ENCODE measurements around the gene TIAM2. TPM values are rescaled to one million over a fixed set of nuclear protein-coding genes. Genes with fewer than 3 reads are reported as not detected.

TIAM2 gene
- total RNA-seq, 1 experiment from 2014 or later, result 12.9 TPM

DNA sequence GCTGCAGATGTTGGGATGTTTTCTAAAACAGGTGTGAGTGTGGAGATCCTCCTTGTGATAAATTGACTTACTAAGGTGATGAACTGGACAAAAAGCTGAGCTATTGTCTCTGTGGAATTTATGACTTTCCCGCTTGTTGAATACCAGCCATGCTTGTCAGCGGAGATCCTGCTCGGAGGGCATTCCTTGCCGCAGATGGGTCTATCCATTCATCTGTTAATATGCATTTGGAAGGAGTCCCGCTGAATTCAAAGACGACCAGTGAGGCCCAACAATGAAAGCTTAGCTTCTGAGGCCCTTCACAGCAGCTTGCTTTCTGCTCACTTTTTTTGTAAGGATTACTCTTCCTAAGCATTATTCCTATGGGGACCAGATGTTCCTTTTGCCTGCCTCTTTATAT is 124.9 kb downstream of the TIAM2 start:
- Mint-ChIP-seq H3K4me1 (ENCODE audit: low read depth, unreplicated experiment) (peaks cover 10% of the 10 kb centered on the region), H3K9me3 (ENCODE audit: low read depth, unreplicated experiment) (no peaks in the 10 kb centered on the region), H3K36me3 (ENCODE audit: insufficient read depth, unreplicated experiment) (peaks cover 5% of the 10 kb centered on the region), H3K27me3 (ENCODE audit: unreplicated experiment) (no peaks in the 10 kb centered on the region), H3K4me3 (ENCODE audit: low read depth, unreplicated experiment) (no peak overlapping the region), H3K27ac (ENCODE audit: unreplicated experiment) (no peak overlapping the region)
- TF ChIP-seq, protein P1, sequence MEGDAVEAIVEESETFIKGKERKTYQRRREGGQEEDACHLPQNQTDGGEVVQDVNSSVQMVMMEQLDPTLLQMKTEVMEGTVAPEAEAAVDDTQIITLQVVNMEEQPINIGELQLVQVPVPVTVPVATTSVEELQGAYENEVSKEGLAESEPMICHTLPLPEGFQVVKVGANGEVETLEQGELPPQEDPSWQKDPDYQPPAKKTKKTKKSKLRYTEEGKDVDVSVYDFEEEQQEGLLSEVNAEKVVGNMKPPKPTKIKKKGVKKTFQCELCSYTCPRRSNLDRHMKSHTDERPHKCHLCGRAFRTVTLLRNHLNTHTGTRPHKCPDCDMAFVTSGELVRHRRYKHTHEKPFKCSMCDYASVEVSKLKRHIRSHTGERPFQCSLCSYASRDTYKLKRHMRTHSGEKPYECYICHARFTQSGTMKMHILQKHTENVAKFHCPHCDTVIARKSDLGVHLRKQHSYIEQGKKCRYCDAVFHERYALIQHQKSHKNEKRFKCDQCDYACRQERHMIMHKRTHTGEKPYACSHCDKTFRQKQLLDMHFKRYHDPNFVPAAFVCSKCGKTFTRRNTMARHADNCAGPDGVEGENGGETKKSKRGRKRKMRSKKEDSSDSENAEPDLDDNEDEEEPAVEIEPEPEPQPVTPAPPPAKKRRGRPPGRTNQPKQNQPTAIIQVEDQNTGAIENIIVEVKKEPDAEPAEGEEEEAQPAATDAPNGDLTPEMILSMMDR (IDR thresholded peaks at IDR 0.05; ENCODE audit: unreplicated experiment), result no peak
- CTCF ChIA-PET, result no interaction called here
- DNase-seq, result no peak
- intact Hi-C loops (cut with micrococcal nuclease; ENCODE audit: unreplicated experiment), result no loop called here
- no TSS peak for BruUV-seq (replicated peaks)

DNA sequence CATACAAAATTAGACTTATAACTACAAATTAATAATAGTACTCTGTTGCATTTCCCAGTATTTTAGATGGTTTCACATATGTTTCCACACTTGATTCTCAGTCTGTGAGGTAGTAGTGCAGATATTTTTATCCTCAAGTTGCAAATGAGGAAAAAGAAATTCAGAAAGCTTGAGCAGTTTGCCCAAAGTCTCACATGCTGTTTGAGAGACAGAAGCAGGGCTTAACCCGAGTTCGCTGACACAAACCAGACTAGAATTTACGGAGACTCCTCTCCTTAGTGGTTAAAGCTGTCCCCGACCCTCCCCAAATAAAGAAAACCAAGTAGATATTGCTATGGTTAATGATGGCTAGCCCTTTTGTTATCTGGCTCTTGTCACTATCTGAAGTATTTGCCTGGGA is 126.2 kb downstream of the TIAM2 start:
- intact Hi-C loops (cut with micrococcal nuclease; ENCODE audit: unreplicated experiment), result no loop called here
- CTCF ChIA-PET, result no interaction called here
- BruUV-seq (replicated peaks), result no TSS peak
- H3K4me1 Mint-ChIP-seq (ENCODE audit: low read depth, unreplicated experiment), result peaks cover 22% of the 10 kb centered on the region
- TF ChIP-seq, protein P1 (IDR thresholded peaks at IDR 0.05; ENCODE audit: unreplicated experiment), result no peak
- peaks cover 5% of the 10 kb centered on the region for H3K36me3 Mint-ChIP-seq (ENCODE audit: insufficient read depth, unreplicated experiment)
- no peak for DNase-seq
- H3K27ac Mint-ChIP-seq (ENCODE audit: unreplicated experiment), result no peak overlapping the region
- no peaks in the 10 kb centered on the region for H3K27me3 Mint-ChIP-seq (ENCODE audit: unreplicated experiment)
- no peak overlapping the region for H3K4me3 Mint-ChIP-seq (ENCODE audit: low read depth, unreplicated experiment)
- no peaks in the 10 kb centered on the region for H3K9me3 Mint-ChIP-seq (ENCODE audit: low read depth, unreplicated experiment)

DNA sequence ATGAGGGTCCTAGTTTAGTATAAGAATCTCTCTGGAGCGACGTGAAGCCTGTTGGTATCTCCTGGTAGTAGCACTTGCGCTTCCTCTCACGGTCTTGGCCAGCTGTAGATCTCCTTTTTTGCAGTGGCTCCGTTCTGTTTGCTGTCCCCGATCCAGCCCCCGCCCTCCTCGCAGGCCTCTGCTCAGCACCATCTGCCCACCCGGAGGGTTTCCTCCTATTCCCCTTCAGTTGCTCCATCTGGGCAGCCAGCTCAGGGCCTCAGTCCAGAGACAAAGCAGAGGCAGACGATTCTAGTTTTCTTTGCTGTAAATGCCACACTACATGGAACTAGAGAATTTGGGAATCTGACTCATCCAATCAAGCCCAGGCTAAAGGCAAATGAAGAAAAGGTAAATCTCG is 126.6 kb downstream of the TIAM2 start:
- peaks cover 25% of the 10 kb centered on the region for H3K4me1 Mint-ChIP-seq (ENCODE audit: low read depth, unreplicated experiment)
- TF ChIP-seq, protein P1 (IDR thresholded peaks at IDR 0.05; ENCODE audit: unreplicated experiment), result no peak
- H3K9me3 Mint-ChIP-seq (ENCODE audit: low read depth, unreplicated experiment), result no peaks in the 10 kb centered on the region
- peaks cover 6% of the 10 kb centered on the region for H3K36me3 Mint-ChIP-seq (ENCODE audit: insufficient read depth, unreplicated experiment)
- CTCF ChIA-PET, result no interaction called here
- no TSS peak for BruUV-seq (replicated peaks)
- no peak for DNase-seq
- no peak overlapping the region for H3K4me3 Mint-ChIP-seq (ENCODE audit: low read depth, unreplicated experiment)
- intact Hi-C loops (cut with micrococcal nuclease; ENCODE audit: unreplicated experiment), result loop anchor here (1.0 kb wide), 1 partner anchor 53 kb away; no protein-coding TSS in a partner anchor
- no peaks in the 10 kb centered on the region for H3K27me3 Mint-ChIP-seq (ENCODE audit: unreplicated experiment)
- H3K27ac Mint-ChIP-seq (ENCODE audit: unreplicated experiment), result no peak overlapping the region

DNA sequence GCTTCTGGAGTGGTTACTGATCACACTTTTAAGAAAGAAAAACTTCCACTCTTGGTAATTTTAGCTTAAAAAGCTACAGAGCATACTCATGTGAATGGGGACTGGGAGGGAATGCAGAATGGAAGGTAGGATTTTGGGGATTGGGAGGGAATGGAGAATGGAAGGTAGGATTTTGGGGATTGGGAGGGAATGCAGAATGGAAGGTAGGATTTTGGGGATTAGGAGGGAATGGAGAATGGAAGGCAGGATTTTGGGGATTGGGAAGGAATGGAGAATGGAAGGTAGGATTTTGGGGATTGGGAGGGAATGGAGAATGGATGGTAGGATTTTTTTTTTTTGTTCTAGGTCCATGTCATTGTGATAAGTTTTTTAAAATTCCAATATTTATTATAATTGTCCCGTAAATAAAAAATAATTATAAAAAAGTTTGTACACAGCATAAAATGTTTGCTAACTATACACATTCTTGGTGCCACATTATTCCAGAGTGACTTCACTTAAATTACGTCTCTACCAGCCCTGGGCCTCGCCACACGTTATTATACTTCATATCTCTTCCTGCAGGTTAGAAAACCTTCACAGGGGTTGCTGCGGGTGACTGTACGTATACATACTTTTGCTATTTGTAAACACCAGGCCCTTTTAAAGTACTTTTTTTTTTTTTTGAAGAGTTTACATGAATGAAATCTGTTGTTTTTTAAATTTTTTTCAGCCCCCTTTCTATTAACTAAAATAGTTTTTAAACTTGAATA is 127.3 kb downstream of the TIAM2 start:
- no TSS peak for BruUV-seq (replicated peaks)
- Mint-ChIP-seq H3K27me3 (ENCODE audit: unreplicated experiment) (no peaks in the 10 kb centered on the region), H3K27ac (ENCODE audit: unreplicated experiment) (no peak overlapping the region), H3K4me1 (ENCODE audit: low read depth, unreplicated experiment) (peaks cover 25% of the 10 kb centered on the region), H3K9me3 (ENCODE audit: low read depth, unreplicated experiment) (no peaks in the 10 kb centered on the region), H3K4me3 (ENCODE audit: low read depth, unreplicated experiment) (no peak overlapping the region), H3K36me3 (ENCODE audit: insufficient read depth, unreplicated experiment) (peaks cover 12% of the 10 kb centered on the region)
- CTCF ChIA-PET, result interaction anchor here (0.7 kb wide), 2 partner anchors 111 to 521 kb away, joined by 3 to 4 read pairs; no protein-coding TSS in a partner anchor
- intact Hi-C loops (cut with micrococcal nuclease; ENCODE audit: unreplicated experiment), result loop anchor here (1.0 kb wide), 1 partner anchor 52 kb away; no protein-coding TSS in a partner anchor
- no peak for DNase-seq
- TF ChIP-seq, protein P1 (IDR thresholded peaks at IDR 0.05; ENCODE audit: unreplicated experiment), result no peak

All from Calu3 (cell line).